CD4-positive, alpha-beta T cell treated with Interleukin-17A for 1 hour (primary cell): Measurements from ENCODE around the gene OPCML.

ENCODE experiments used
- DNase-seq: peaks from one replicate; pipeline ENCODE4 v3.0.0-alpha.2; 2020

The OPCML gene

GRCh38 chr11:133012803-133013202 lies 519.5 kb downstream of the OPCML start:
- DNase-seq: no peak

- no peak for DNase-seq
These were observed 520.7 kb downstream of the OPCML start for GRCh38 chr11:133011604-133012003.

GRCh38 chr11:133007027-133007584 lies 525.2 kb downstream of the OPCML start:
- no peak for DNase-seq

- no peak for DNase-seq
These were observed 527.9 kb downstream of the OPCML start for GRCh38 chr11:133004369-133004768.

- DNase-seq: no peak
These were observed 532.8 kb downstream of the OPCML start for GRCh38 chr11:132999516-132999915.

- DNase-seq: no peak
These were observed 533.3 kb downstream of the OPCML start for GRCh38 chr11:132999031-132999430.

- DNase-seq: no peak
These were observed 534.9 kb downstream of the OPCML start for GRCh38 chr11:132997396-132997795.

GRCh38 chr11:132994966-132995365 lies 537.3 kb downstream of the OPCML start:
- no peak for DNase-seq

GRCh38 chr11:132993991-132994502 lies 538.3 kb downstream of the OPCML start:
- no peak for DNase-seq

- no peak for DNase-seq
These were observed 539.3 kb downstream of the OPCML start for GRCh38 chr11:132992838-132993631.

- no peak for DNase-seq
These were observed 543.9 kb downstream of the OPCML start for GRCh38 chr11:132988411-132988810.

- no peak for DNase-seq
These were observed 544.4 kb downstream of the OPCML start for GRCh38 chr11:132987936-132988335.

- no peak for DNase-seq
These were observed 548.7 kb downstream of the OPCML start for GRCh38 chr11:132983641-132983978.

- DNase-seq: no peak
These were observed 549.3 kb downstream of the OPCML start for GRCh38 chr11:132982772-132983640.

GRCh38 chr11:132981131-132981956 lies 551.0 kb downstream of the OPCML start:
- DNase-seq: no peak

GRCh38 chr11:132980670-132981069 lies 551.6 kb downstream of the OPCML start:
- DNase-seq: no peak

- DNase-seq: no peak
These were observed 554.6 kb downstream of the OPCML start for GRCh38 chr11:132977746-132978145.

- DNase-seq: no peak
These were observed 555.1 kb downstream of the OPCML start for GRCh38 chr11:132977241-132977640.

GRCh38 chr11:132976115-132976514 lies 556.2 kb downstream of the OPCML start:
- DNase-seq: no peak

- DNase-seq: no peak
These were observed 558.6 kb downstream of the OPCML start for GRCh38 chr11:132973686-132974085.

GRCh38 chr11:132972565-132972964 lies 559.7 kb downstream of the OPCML start:
- DNase-seq: no peak

GRCh38 chr11:132971351-132971750 lies 561.0 kb downstream of the OPCML start:
- DNase-seq: no peak

GRCh38 chr11:132969892-132970291 lies 562.4 kb downstream of the OPCML start:
- no peak for DNase-seq
